HPDE6-E6E7 (cell line): ENCODE data around the gene RPS6KA2.

ENCODE experiments used
- DNase-seq: peaks from one replicate; pipeline ENCODE4 v3.0.0; 2011; ENCODE audit warnings: missing footprints; ENCODE audit errors: extremely low spot score

RPS6KA2 gene

GRCh38 chr6:166501246-166501645 lies 125.8 kb downstream of the RPS6KA2 start:
- no peak for DNase-seq

- no peak for DNase-seq
These were observed 126.8 kb downstream of the RPS6KA2 start for GRCh38 chr6:166500246-166500645.

GRCh38 chr6:166499350-166500163 lies 127.5 kb downstream of the RPS6KA2 start:
- no peak for DNase-seq

- no peak for DNase-seq
These were observed 128.2 kb downstream of the RPS6KA2 start for GRCh38 chr6:166498661-166499349.

- DNase-seq: no peak
These were observed 128.8 kb downstream of the RPS6KA2 start for GRCh38 chr6:166498228-166498627.

GRCh38 chr6:166497087-166497899 lies 129.8 kb downstream of the RPS6KA2 start:
- no peak for DNase-seq

GRCh38 chr6:166496460-166496859 lies 130.6 kb downstream of the RPS6KA2 start:
- DNase-seq: no peak

GRCh38 chr6:166495487-166496314 lies 131.3 kb downstream of the RPS6KA2 start:
- no peak for DNase-seq

- DNase-seq: no peak
These were observed 132.1 kb downstream of the RPS6KA2 start for GRCh38 chr6:166494757-166495486.

- DNase-seq: no peak
These were observed 133.0 kb downstream of the RPS6KA2 start for GRCh38 chr6:166494101-166494441.

- DNase-seq: no peak
These were observed 133.5 kb downstream of the RPS6KA2 start for GRCh38 chr6:166493427-166494100.

- DNase-seq: no peak
These were observed 134.8 kb downstream of the RPS6KA2 start for GRCh38 chr6:166492092-166492741.

GRCh38 chr6:166490671-166491500 lies 136.2 kb downstream of the RPS6KA2 start:
- no peak for DNase-seq

- no peak for DNase-seq
These were observed 137.5 kb downstream of the RPS6KA2 start for GRCh38 chr6:166489301-166490155.

- DNase-seq: no peak
These were observed 138.3 kb downstream of the RPS6KA2 start for GRCh38 chr6:166488701-166489100.

GRCh38 chr6:166488076-166488685 lies 138.9 kb downstream of the RPS6KA2 start:
- DNase-seq: no peak

GRCh38 chr6:166487148-166487547 lies 139.9 kb downstream of the RPS6KA2 start:
- DNase-seq: no peak

- no peak for DNase-seq
These were observed 140.5 kb downstream of the RPS6KA2 start for GRCh38 chr6:166486536-166486880.
